Raji (cell line): Measurements from ENCODE around the gene APOA4.

Experiments used
- POLR2A ChIP-seq: IDR thresholded peaks from 2 replicates; pipeline ENCODE4 v1.6.1; 2011; ENCODE audit warnings: low read depth, low read length, control low read depth; ENCODE audit not compliant: insufficient read depth

Gene APOA4

GRCh38 chr11:116823031-116823843, at the start of gene APOA4:
Gene APOA4, minus strand, starts transcription at chr11:116823304. Its CDS starts 113 bp downstream, at chr11:116823191.
- TF ChIP-seq POLR2A = no peak

GRCh38 chr11:116871248-116871647, 48.1 kb upstream of the APOA4 start:
- no peak for TF ChIP-seq POLR2A

GRCh38 chr11:116870054-116870453, 47.0 kb upstream of the APOA4 start:
- TF ChIP-seq POLR2A = no peak

- no peak for TF ChIP-seq POLR2A
These were observed 46.5 kb upstream of the APOA4 start for GRCh38 chr11:116869610-116870009.

GRCh38 chr11:116868066-116868465, 45.0 kb upstream of the APOA4 start:
- no peak for TF ChIP-seq POLR2A

- TF ChIP-seq POLR2A = no peak
These were observed 44.5 kb upstream of the APOA4 start for GRCh38 chr11:116867619-116868018.

GRCh38 chr11:116866804-116867455, 43.8 kb upstream of the APOA4 start:
- no peak for TF ChIP-seq POLR2A

GRCh38 chr11:116865696-116866095, 42.6 kb upstream of the APOA4 start:
- TF ChIP-seq POLR2A = no peak

- TF ChIP-seq POLR2A = no peak
These were observed 41.4 kb upstream of the APOA4 start for GRCh38 chr11:116864531-116864930.

- no peak for TF ChIP-seq POLR2A
These were observed 39.8 kb upstream of the APOA4 start for GRCh38 chr11:116862951-116863350.

GRCh38 chr11:116862185-116862584, 39.1 kb upstream of the APOA4 start:
- TF ChIP-seq POLR2A = no peak

- TF ChIP-seq POLR2A = no peak
These were observed 38.4 kb upstream of the APOA4 start for GRCh38 chr11:116861539-116861938.

GRCh38 chr11:116860303-116860702, 37.2 kb upstream of the APOA4 start:
- TF ChIP-seq POLR2A = no peak

GRCh38 chr11:116859175-116859574, 36.1 kb upstream of the APOA4 start:
- no peak for TF ChIP-seq POLR2A

- no peak for TF ChIP-seq POLR2A
These were observed 34.8 kb upstream of the APOA4 start for GRCh38 chr11:116857936-116858335.

- no peak for TF ChIP-seq POLR2A
These were observed 34.2 kb upstream of the APOA4 start for GRCh38 chr11:116857316-116857715.
